SJCRH30 (cell line): ENCODE data around the gene ENTREP3. TPM values are rescaled to one million over a fixed set of nuclear protein-coding genes. Genes with fewer than 3 reads are reported as not detected.

Source experiments
- DNase-seq, 2 experiments: peaks; one replicate each; pipeline ENCODE4 v3.0.0-alpha.2; 2015 to 2020
- H3K27ac ChIP-seq: fragments of 250-450 bp; sonication (Bioruptor Pico); 2 replicates; pipeline ENCODE4 v1.5.1; 2020; ENCODE audit warnings: mild to moderate bottlenecking, moderate library complexity
- H3K27me3 ChIP-seq: fragments of 250-450 bp; sonication (Bioruptor Pico); 2 replicates; pipeline ENCODE4 v1.5.1; 2020; ENCODE audit warnings: mild to moderate bottlenecking, moderate library complexity
- H3K36me3 ChIP-seq: fragments of 250-450 bp; sonication (Bioruptor Pico); 2 replicates; pipeline ENCODE4 v1.5.1; 2020; ENCODE audit warnings: mild to moderate bottlenecking, moderate library complexity
- H3K4me1 ChIP-seq: fragments of 250-450 bp; sonication (Bioruptor Pico); 2 replicates; pipeline ENCODE4 v1.5.1; 2020; ENCODE audit warnings: mild to moderate bottlenecking, moderate library complexity
- H3K4me3 ChIP-seq: fragments of 250-450 bp; sonication (Bioruptor Pico); 2 replicates; pipeline ENCODE4 v1.5.1; 2020; ENCODE audit warnings: mild to moderate bottlenecking, moderate library complexity
- H3K9me3 ChIP-seq: fragments of 250-450 bp; sonication (Bioruptor Pico); replicated peaks from 2 replicates; pipeline ENCODE4 v1.5.1; 2020; ENCODE audit warnings: mild to moderate bottlenecking, moderate library complexity
- total RNA-seq: library from RNA; depleted of rRNA; stranded (reverse); fragments of >200 nt; shearing (Covaris generic); gene quantifications from 2 replicates; pipeline ENCODE4 v1.2.3, GENCODE V29; 2014

Gene ENTREP3
- total RNA-seq, 1 experiment from 2014 or later, result 12.7 TPM

- no peak for DNase-seq
- H3K27ac ChIP-seq, result no peak overlapping the region
- no peaks in the 10 kb centered on the region for H3K9me3 ChIP-seq
- no peaks in the 10 kb centered on the region for H3K4me1 ChIP-seq
- no peaks in the 10 kb centered on the region for H3K36me3 ChIP-seq
- H3K27me3 ChIP-seq, result no peaks in the 10 kb centered on the region
- no peak overlapping the region for H3K4me3 ChIP-seq
Measured at GRCh38 chr1:155286544-155286943, 31.3 kb upstream of the ENTREP3 start.

GRCh38 chr1:155285631-155286044 is 30.4 kb upstream of the ENTREP3 start:
- no peaks in the 10 kb centered on the region for H3K27me3 ChIP-seq
- H3K36me3 ChIP-seq, result no peaks in the 10 kb centered on the region
- no peak for DNase-seq

GRCh38 chr1:155285063-155285462 is 29.8 kb upstream of the ENTREP3 start:
- H3K27me3 ChIP-seq, result no peaks in the 10 kb centered on the region

More at GRCh38 chr1:155285631-155286044, 30.4 kb upstream of the ENTREP3 start:
- Histone ChIP-seq H3K4me1 (no peaks in the 10 kb centered on the region), H3K9me3 (no peaks in the 10 kb centered on the region), H3K4me3 (no peak overlapping the region), H3K27ac (no peak overlapping the region)

GRCh38 chr1:155284476-155284875 is 29.2 kb upstream of the ENTREP3 start:
- H3K27me3 ChIP-seq, result no peaks in the 10 kb centered on the region
- H3K36me3 ChIP-seq, result no peaks in the 10 kb centered on the region
- H3K4me3 ChIP-seq, result no peak overlapping the region
- H3K27ac ChIP-seq, result no peak overlapping the region
- H3K9me3 ChIP-seq, result no peaks in the 10 kb centered on the region
- no peak for DNase-seq
- H3K4me1 ChIP-seq, result no peaks in the 10 kb centered on the region

More at GRCh38 chr1:155285063-155285462, 29.8 kb upstream of the ENTREP3 start:
- no peak overlapping the region for H3K4me3 ChIP-seq
- no peaks in the 10 kb centered on the region for H3K4me1 ChIP-seq
- H3K9me3 ChIP-seq, result no peaks in the 10 kb centered on the region
- no peaks in the 10 kb centered on the region for H3K36me3 ChIP-seq
- no peak overlapping the region for H3K27ac ChIP-seq
- DNase-seq, result no peak

GRCh38 chr1:155282488-155283091 is 27.3 kb upstream of the ENTREP3 start:
- H3K4me3 ChIP-seq, result no peak overlapping the region
- no peaks in the 10 kb centered on the region for H3K27me3 ChIP-seq
- no peak for DNase-seq
- no peak overlapping the region for H3K27ac ChIP-seq
- no peaks in the 10 kb centered on the region for H3K9me3 ChIP-seq
- H3K4me1 ChIP-seq, result peaks cover 3% of the 10 kb centered on the region; the same call in 1 of the 2 replicates
- H3K36me3 ChIP-seq, result no peaks in the 10 kb centered on the region

- Histone ChIP-seq H3K9me3 (no peaks in the 10 kb centered on the region), H3K36me3 (no peaks in the 10 kb centered on the region), H3K27ac (no peak overlapping the region), H3K27me3 (no peaks in the 10 kb centered on the region), H3K4me1 (peaks cover 5% of the 10 kb centered on the region; the same call in 1 of the 2 replicates), H3K4me3 (no peak overlapping the region)
- DNase-seq, result no peak
Measured at GRCh38 chr1:155279268-155279667, 24.0 kb upstream of the ENTREP3 start.

- Histone ChIP-seq H3K27me3 (no peaks in the 10 kb centered on the region), H3K27ac (no peak overlapping the region), H3K36me3 (no peaks in the 10 kb centered on the region), H3K4me3 (no peak overlapping the region), H3K4me1 (peaks cover 5% of the 10 kb centered on the region; the same call in 1 of the 2 replicates), H3K9me3 (no peaks in the 10 kb centered on the region)
- no peak for DNase-seq
Measured at GRCh38 chr1:155278689-155279160, 23.4 kb upstream of the ENTREP3 start.

- H3K4me1 ChIP-seq, result peaks cover 5% of the 10 kb centered on the region; the same call in 1 of the 2 replicates
- no peaks in the 10 kb centered on the region for H3K36me3 ChIP-seq
- H3K27me3 ChIP-seq, result no peaks in the 10 kb centered on the region
- DNase-seq, result peak; percentile 65
- H3K27ac ChIP-seq, result no peak overlapping the region
- H3K9me3 ChIP-seq, result no peaks in the 10 kb centered on the region
- H3K4me3 ChIP-seq, result peak overlapping the region; percentile 68
Measured at GRCh38 chr1:155277902-155278688, 22.8 kb upstream of the ENTREP3 start.

GRCh38 chr1:155277070-155277901 is 22.0 kb upstream of the ENTREP3 start, which contains the start of gene HCN3:
TSS of gene HCN3 (plus strand) at chr1:155277463. CDS start at chr1:155277591, 128 bp downstream.
- Histone ChIP-seq H3K27me3 (no peaks in the 10 kb centered on the region), H3K9me3 (no peaks in the 10 kb centered on the region), H3K27ac (no peak within 1 kb of the TSS), H3K4me3 (peak within 1 kb of the TSS; percentile 68), H3K36me3 (peaks cover under 1% of the 10 kb centered on the region; the same call in 1 of the 2 replicates), H3K4me1 (peaks cover 8% of the 10 kb centered on the region)
- DNase-seq, result peak; percentile 98 to 99

GRCh38 chr1:155273343-155274245 is 18.3 kb upstream of the ENTREP3 start, which contains the start of gene CLK2:
TSS of gene CLK2 (minus strand) at chr1:155273504. CDS start at chr1:155270977, 2,527 bp downstream.
- DNase-seq, result peak; percentile 97 to 98
- H3K4me3 ChIP-seq, result peak within 1 kb of the TSS; percentile 68
- H3K9me3 ChIP-seq, result no peaks in the 10 kb centered on the region
- peak within 1 kb of the TSS; percentile 72 for H3K27ac ChIP-seq
- H3K36me3 ChIP-seq, result peaks cover 29% of the 10 kb centered on the region
- H3K27me3 ChIP-seq, result no peaks in the 10 kb centered on the region
- H3K4me1 ChIP-seq, result peaks cover 11% of the 10 kb centered on the region

- Histone ChIP-seq H3K9me3 (no peaks in the 10 kb centered on the region), H3K4me1 (peaks cover 8% of the 10 kb centered on the region; the same call in 1 of the 2 replicates), H3K27me3 (no peaks in the 10 kb centered on the region), H3K4me3 (peak overlapping the region; percentile 68), H3K36me3 (peaks cover 37% of the 10 kb centered on the region), H3K27ac (peak overlapping the region; percentile 72)
- peak; percentile 61 to 65 for DNase-seq
Measured at GRCh38 chr1:155272466-155273342, 17.4 kb upstream of the ENTREP3 start.

- no peak for DNase-seq
- H3K9me3 ChIP-seq, result no peaks in the 10 kb centered on the region
- no peaks in the 10 kb centered on the region for H3K27me3 ChIP-seq
- peaks cover 5% of the 10 kb centered on the region; the same call in 1 of the 2 replicates for H3K4me1 ChIP-seq
- peaks cover 69% of the 10 kb centered on the region for H3K36me3 ChIP-seq
- no peak overlapping the region for H3K27ac ChIP-seq
- H3K4me3 ChIP-seq, result no peak overlapping the region
Measured at GRCh38 chr1:155269381-155269780, 14.1 kb upstream of the ENTREP3 start.

GRCh38 chr1:155268630-155269029 is 13.3 kb upstream of the ENTREP3 start:
- Histone ChIP-seq H3K4me3 (no peak overlapping the region), H3K9me3 (no peaks in the 10 kb centered on the region), H3K36me3 (peaks cover 77% of the 10 kb centered on the region), H3K27ac (no peak overlapping the region), H3K4me1 (peaks cover 5% of the 10 kb centered on the region; the same call in 1 of the 2 replicates), H3K27me3 (no peaks in the 10 kb centered on the region)
- DNase-seq, result no peak
